K562 (cell line): ENCODE data around the gene SDCCAG8. TPM values are rescaled to one million over a fixed set of nuclear protein-coding genes. Genes with fewer than 3 reads are reported as not detected.

Experiments
- ARNT ChIP-seq, 2 experiments: fragments of 450-650 bp; IDR thresholded peaks; 2 replicates each; pipeline ENCODE4 v1.6.1; 2016; ENCODE audit warnings: mild to moderate bottlenecking in 1 of 2
- CBX3 ChIP-seq, 2 experiments: IDR thresholded peaks; 1 replicate in 1 of 2; 2 replicates in 1 of 2; pipeline ENCODE4 v1.6.1; 2012; ENCODE audit warnings: inconsistent platforms in 2 of 2, low read length in 2 of 2, borderline replicate concordance in 1 of 2, control low read depth in 1 of 2
- ETV5 ChIP-seq: sonication (generic); formaldehyde crosslinking; IDR thresholded peaks from 2 replicates; pipeline ENCODE4 v1.4.0; 2020; ENCODE audit warnings: low read depth, mild to moderate bottlenecking, missing genetic modification reagents
- HCFC1 ChIP-seq: IDR thresholded peaks from 2 replicates; pipeline ENCODE4 v1.6.1; 2012; ENCODE audit warnings: low read depth, low read length, improper control_type of control experiment
- IFI16 ChIP-seq: fragments of 250-450 bp; sonication (Bioruptor Pico); IDR thresholded peaks from 2 replicates; pipeline ENCODE4 v2.1.2; 2022; ENCODE audit warnings: mild to moderate bottlenecking, inconsistent platforms
- JUN ChIP-seq, 2 experiments: sonication (generic) in 1 of 2; formaldehyde crosslinking in 1 of 2; IDR thresholded peaks; 2 replicates each; pipeline versions ENCODE4 v1.6.1 to v1.8.0; 2012 to 2022; ENCODE audit warnings: borderline replicate concordance in 2 of 2, mild to moderate bottlenecking in 2 of 2, improper control_type of control experiment in 1 of 2, low read depth in 1 of 2, low read length in 1 of 2, missing genetic modification reagents in 1 of 2
- LEF1 ChIP-seq: fragments of 450-650 bp; IDR thresholded peaks from 2 replicates; pipeline ENCODE4 v1.6.1; 2016; ENCODE audit warnings: mild to moderate bottlenecking
- MAZ ChIP-seq, 2 experiments: fragments of 450-650 bp in 1 of 2; sonication (generic) in 1 of 2; formaldehyde crosslinking; IDR thresholded peaks in 1 of 2; conservative IDR thresholded peaks in 1 of 2; 2 replicates each; pipeline versions ENCODE4 v1.4.0 to v1.5.0; 2020; ENCODE audit warnings: mild to moderate bottlenecking in 1 of 2, missing genetic modification reagents in 1 of 2
- PML ChIP-seq: IDR thresholded peaks from 2 replicates; pipeline ENCODE4 v1.6.1; 2012; ENCODE audit warnings: low read length, inconsistent platforms
- SLC30A9 ChIP-seq: fragments of 250-450 bp; sonication (Bioruptor Pico); IDR thresholded peaks from 2 replicates; pipeline ENCODE4 v1.8.0; 2022; ENCODE audit warnings: mild to moderate bottlenecking, moderate library complexity
- TSC22D4 ChIP-seq: fragments of 450-650 bp; IDR thresholded peaks from 2 replicates; pipeline ENCODE4 v1.6.1; 2016; ENCODE audit warnings: missing genetic modification characterization, missing biosample characterization, control low read depth
- ZNF766 ChIP-seq: fragments of 200-800 bp; sonication (Bioruptor generic); conservative IDR thresholded peaks from 2 replicates; pipeline ENCODE4 v1.6.1; 2016; ENCODE audit warnings: missing genetic modification characterization, missing compliant biosample characterization
- polyA plus RNA-seq, 8 experiments: library from polyadenylated mRNA; depleted of rRNA in 4 of 8; stranded (reverse) in 5 of 8; unstranded in 3 of 8; fragments of >200 nt; fragmentation: Nextera tagmentation in 2 of 8; fragmentation: Illumina TruSeq in 1 of 8; extraction: Ambion mirVana in 2 of 8; extraction: Trizol in 1 of 8; gene quantifications; 2 replicates each; pipeline versions ENCODE4 v1.2.1 to v1.2.3, GENCODE V29; 2011 to 2014; ENCODE audit warnings: inconsistent platforms in 1 of 8, missing spikeins in 1 of 8
- total RNA-seq, 7 experiments: library from RNA; depleted of rRNA in 6 of 7; stranded (reverse); fragments of >200 nt in 6 of 7; fragmentation: Illumina TruSeq in 2 of 7; extraction: Trizol in 2 of 7; gene quantifications; 2 replicates each; pipeline versions ENCODE4 v1.2.1 to v1.2.3, GENCODE V29; 2011 to 2021; ENCODE audit warnings: low replicate concordance in 1 of 7
- TF ChIP-seq, protein P1 (sequence below): fragments of 250-450 bp; sonication (Bioruptor Pico); IDR thresholded peaks from 2 replicates; pipeline ENCODE4 v1.8.0; 2022; ENCODE audit warnings: moderate library complexity, mild to moderate bottlenecking, inconsistent platforms

Gene SDCCAG8
- total and polyA plus RNA-seq, 9 of the 15 experiments (the other 6 are each of a cell fraction or from before 2014, with no cell fraction given) = 17.9 to 36.7 (median 25.4) TPM

DNA sequence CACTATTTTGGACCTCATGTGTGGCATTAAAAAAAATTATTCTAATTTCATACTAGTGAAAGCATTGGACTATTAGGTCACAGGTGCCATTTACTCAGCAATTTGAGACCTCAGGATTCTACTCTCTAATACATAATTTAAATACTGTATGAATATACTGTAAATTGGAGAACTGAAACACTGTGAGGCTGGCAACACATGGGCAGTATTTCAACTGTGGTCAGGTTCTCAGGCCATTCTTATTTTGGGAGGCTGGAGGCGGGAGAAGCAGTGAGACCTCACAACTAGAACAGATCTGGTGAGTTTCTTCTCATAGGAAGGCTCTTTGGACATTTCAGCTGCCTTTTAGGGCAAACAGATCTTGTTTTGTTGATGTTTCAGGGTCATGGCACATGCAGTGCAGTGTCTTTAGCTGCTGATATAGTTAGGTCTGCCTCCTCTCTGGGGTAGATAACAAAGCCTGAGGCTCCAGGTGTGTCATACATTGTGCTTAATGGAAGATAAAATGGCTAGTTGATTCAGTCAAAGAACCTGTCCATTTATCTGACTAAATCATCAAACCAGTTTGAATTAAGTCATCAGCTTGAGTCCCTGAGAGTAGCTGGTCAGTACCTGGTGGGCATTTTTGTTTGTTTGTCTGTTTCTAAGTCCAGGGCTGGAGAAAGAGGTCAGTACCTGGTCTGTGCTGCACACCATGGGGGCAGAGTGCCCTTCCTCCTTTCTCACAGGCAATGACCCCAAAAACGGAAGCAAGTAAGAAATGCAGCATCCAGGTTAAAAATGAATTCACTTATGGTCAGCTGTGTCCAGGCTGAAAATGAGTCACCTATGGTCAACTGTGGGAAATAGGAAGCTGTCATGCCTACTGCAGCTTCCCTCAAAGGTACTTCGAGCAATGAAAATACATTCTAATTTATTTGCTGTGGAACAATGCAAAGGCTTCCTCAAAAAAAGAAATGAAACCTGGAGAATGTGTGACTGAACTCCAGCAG is 216.2 kb downstream of the SDCCAG8 start (continued):
- TF ChIP-seq ETV5 = no peak
- TF ChIP-seq, protein P1, sequence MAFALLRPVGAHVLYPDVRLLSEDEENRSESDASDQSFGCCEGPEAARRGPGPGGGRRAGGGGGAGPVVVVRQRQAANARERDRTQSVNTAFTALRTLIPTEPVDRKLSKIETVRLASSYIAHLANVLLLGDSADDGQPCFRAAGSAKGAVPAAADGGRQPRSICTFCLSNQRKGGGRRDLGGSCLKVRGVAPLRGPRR (CRISPR knock-in tag) = no peak
- no peak for TF ChIP-seq PML
- no peak for TF ChIP-seq LEF1
- no peak for TF ChIP-seq IFI16 (CRISPR knock-in tag)
- TF ChIP-seq CBX3 (IDR thresholded peaks at IDR 0.05; ENCODE audit: borderline replicate concordance in 1 of 2, low read length in 2 of 2) = no peak
- TF ChIP-seq MAZ (CRISPR knock-in tag; conservative IDR thresholded peaks at IDR 0.05 in 1 of 2, IDR thresholded peaks at IDR 0.05 in 1 of 2) = no peak
- no peak for TF ChIP-seq ARNT (IDR thresholded peaks at IDR 0.05)
- TF ChIP-seq HCFC1 = no peak
- TF ChIP-seq SLC30A9 (CRISPR knock-in tag) = no peak
- TF ChIP-seq TSC22D4 (tag) = no peak
- TF ChIP-seq ZNF766 (CRISPR knock-in tag) = no peak
- TF ChIP-seq JUN (IDR thresholded peaks at IDR 0.05; ENCODE audit: borderline replicate concordance, low read depth, low read length) = no peak
- no peak for TF ChIP-seq JUN (CRISPR knock-in tag; IDR thresholded peaks at IDR 0.05; ENCODE audit: borderline replicate concordance)
